ENCODE results near the gene SYT17. TPM values are rescaled to one million over a fixed set of nuclear protein-coding genes. Genes with fewer than 3 reads are reported as not detected.

SYT17 gene
- total RNA-seq, 2 donors from 2014 or later: 1.8 to 1.9 TPM

DNA sequence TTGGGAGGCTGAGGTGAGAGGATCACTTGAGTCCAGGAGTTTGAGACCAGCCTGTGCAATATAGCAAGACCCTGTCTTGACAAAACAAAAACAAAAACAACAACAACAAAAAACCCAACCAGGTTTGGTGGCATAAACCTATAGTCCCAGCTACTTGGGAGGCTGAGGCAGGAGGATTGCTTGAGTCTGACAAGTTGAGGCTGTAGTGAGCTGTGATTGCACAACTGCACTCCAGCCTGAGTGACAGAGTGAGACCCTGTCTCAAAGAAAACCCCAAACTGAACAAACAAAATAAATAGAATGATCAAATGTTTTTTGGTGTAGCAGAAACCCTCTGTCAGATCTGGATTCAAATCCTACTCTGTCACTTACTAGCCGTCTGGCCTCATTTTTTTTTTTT is 16.0 kb upstream of the SYT17 start:
- no peak for DNase-seq (ENCODE audit: low spot score)
- Histone ChIP-seq H3K27ac (no peak overlapping the region), H3K9me3 (no peaks in the 10 kb centered on the region), H3K4me1 (ENCODE audit: control insufficient read depth in 1 of 2, low read depth in 2 of 2) (no peaks in the 10 kb centered on the region), H3K36me3 (no peaks in the 10 kb centered on the region), H3K4me3 (no peak overlapping the region), H3K27me3 (replicated peaks; ENCODE audit: insufficient read depth) (no peaks in the 10 kb centered on the region)
- TF ChIP-seq, protein P1, sequence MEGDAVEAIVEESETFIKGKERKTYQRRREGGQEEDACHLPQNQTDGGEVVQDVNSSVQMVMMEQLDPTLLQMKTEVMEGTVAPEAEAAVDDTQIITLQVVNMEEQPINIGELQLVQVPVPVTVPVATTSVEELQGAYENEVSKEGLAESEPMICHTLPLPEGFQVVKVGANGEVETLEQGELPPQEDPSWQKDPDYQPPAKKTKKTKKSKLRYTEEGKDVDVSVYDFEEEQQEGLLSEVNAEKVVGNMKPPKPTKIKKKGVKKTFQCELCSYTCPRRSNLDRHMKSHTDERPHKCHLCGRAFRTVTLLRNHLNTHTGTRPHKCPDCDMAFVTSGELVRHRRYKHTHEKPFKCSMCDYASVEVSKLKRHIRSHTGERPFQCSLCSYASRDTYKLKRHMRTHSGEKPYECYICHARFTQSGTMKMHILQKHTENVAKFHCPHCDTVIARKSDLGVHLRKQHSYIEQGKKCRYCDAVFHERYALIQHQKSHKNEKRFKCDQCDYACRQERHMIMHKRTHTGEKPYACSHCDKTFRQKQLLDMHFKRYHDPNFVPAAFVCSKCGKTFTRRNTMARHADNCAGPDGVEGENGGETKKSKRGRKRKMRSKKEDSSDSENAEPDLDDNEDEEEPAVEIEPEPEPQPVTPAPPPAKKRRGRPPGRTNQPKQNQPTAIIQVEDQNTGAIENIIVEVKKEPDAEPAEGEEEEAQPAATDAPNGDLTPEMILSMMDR (IDR thresholded peaks at IDR 0.05): no peak
- no peak for ATAC-seq (ENCODE audit: insufficient number of reproducible peaks, low FRiP score, low read depth)

DNA sequence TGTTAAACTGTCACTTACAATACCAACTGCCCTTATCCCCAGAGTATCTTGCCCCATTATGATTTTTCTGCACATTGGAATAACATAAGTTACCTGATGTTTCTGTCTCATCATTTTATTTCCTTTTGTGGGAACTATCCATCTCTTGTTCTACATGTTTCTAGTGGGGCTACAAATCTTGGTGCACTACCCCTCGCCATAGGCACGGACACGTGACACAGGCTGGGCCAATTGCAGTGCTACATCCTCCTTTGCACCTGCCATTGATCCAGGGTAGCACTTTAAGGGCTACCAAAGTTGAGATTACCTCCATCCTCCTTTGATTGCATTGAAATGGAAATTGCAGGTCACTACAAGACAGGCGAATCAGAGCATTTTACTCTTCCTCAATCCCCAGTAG is 14.2 kb upstream of the SYT17 start:
- Histone ChIP-seq H3K4me1 (ENCODE audit: control insufficient read depth in 1 of 2, low read depth in 2 of 2) (no peaks in the 10 kb centered on the region), H3K27me3 (replicated peaks; ENCODE audit: insufficient read depth) (no peaks in the 10 kb centered on the region), H3K4me3 (no peak overlapping the region), H3K27ac (no peak overlapping the region), H3K36me3 (no peaks in the 10 kb centered on the region), H3K9me3 (no peaks in the 10 kb centered on the region)
- no peak for ATAC-seq (ENCODE audit: insufficient number of reproducible peaks, low FRiP score, low read depth)
- DNase-seq (ENCODE audit: low spot score): no peak
- TF ChIP-seq, protein P1 (IDR thresholded peaks at IDR 0.05): no peak

DNA sequence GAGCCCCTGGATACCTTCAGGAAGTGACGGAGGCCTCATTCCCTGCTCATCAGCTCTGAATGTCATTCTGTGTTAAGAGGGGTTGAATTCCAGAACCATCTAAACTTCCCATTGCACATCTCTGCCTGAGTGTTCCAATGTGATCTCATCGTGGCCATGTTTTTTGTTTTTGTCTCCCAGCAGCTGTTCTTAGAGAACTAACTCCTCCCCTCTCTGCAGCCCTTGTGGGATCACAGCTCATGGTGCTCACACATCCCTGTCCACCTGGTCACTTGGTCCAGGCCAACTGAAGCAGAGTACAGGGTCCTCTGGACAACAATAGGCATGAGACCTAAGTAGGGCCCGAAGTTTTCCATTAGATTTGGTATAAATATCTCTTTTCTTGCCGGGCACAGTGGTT is 6.0 kb upstream of the SYT17 start:
- no peak overlapping the region for H3K27ac ChIP-seq
- H3K9me3 ChIP-seq: no peaks in the 10 kb centered on the region
- no peaks in the 10 kb centered on the region for H3K36me3 ChIP-seq
- H3K27me3 ChIP-seq (replicated peaks; ENCODE audit: insufficient read depth): no peaks in the 10 kb centered on the region
- TF ChIP-seq, protein P1 (IDR thresholded peaks at IDR 0.05): no peak
- no peak overlapping the region for H3K4me3 ChIP-seq
- ATAC-seq (ENCODE audit: insufficient number of reproducible peaks, low FRiP score, low read depth): no peak
- no peaks in the 10 kb centered on the region for H3K4me1 ChIP-seq (ENCODE audit: control insufficient read depth in 1 of 2, low read depth in 2 of 2)
- DNase-seq (ENCODE audit: low spot score): no peak

DNA sequence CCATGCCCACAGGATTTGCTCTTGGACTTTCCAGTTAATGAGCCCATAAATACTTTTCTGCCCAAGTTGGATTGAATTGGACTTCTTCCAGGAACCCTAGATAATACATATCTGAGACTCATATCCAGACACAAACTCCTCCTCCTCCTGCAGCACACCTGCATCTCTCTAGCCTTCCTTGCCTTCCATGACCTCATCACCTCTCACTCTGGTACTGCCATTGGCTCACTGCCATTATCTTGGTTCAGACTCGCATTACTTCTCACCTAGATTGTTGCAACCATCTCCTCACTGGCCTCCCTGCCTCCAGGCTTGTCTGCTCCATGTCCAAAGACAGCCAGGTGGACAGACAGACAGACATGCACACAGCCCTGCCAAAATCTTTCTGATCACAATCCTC is 4.8 kb upstream of the SYT17 start:
- no peak for ATAC-seq (ENCODE audit: insufficient number of reproducible peaks, low FRiP score, low read depth)
- Histone ChIP-seq H3K36me3 (no peaks in the 10 kb centered on the region), H3K27me3 (replicated peaks; ENCODE audit: insufficient read depth) (no peaks in the 10 kb centered on the region), H3K9me3 (no peaks in the 10 kb centered on the region), H3K4me3 (no peak overlapping the region), H3K4me1 (ENCODE audit: control insufficient read depth in 1 of 2, low read depth in 2 of 2) (peaks cover 3 to 8% of the 10 kb centered on the region in 2 donors), H3K27ac (no peak overlapping the region)
- TF ChIP-seq, protein P1 (IDR thresholded peaks at IDR 0.05): no peak
- no peak for DNase-seq (ENCODE audit: low spot score)

DNA sequence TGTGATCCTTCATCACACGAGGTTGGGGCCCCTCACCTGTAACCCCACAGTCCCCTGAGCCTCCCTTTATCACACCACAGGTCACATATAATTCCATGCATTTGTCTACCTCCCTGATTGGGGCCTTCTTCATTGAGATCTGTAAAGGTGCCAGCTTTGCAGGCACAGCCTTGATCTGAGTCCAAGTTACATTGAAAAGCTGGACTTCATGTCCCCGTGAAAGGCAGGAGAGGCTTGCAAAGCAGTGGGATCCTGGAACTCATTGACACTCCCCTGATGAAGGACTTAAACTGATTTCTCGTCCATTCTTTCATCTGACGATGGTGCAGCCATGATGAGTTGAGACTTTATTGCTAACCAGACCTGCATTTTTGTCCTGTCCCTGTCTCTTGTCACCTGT is 3.8 kb upstream of the SYT17 start:
- DNase-seq (ENCODE audit: low spot score) (no peak), ATAC-seq (ENCODE audit: insufficient number of reproducible peaks, low FRiP score, low read depth) (no peak)
- Histone ChIP-seq H3K4me1 (ENCODE audit: control insufficient read depth in 1 of 2, low read depth in 2 of 2) (peaks cover 3 to 14% of the 10 kb centered on the region in 2 donors), H3K9me3 (no peaks in the 10 kb centered on the region), H3K27me3 (replicated peaks; ENCODE audit: insufficient read depth) (no peaks in the 10 kb centered on the region), H3K27ac (no peak overlapping the region), H3K4me3 (no peak overlapping the region), H3K36me3 (no peaks in the 10 kb centered on the region)
- TF ChIP-seq, protein P1 (IDR thresholded peaks at IDR 0.05): no peak

Data from thoracic aorta (tissue), 2 donors.